IPS DF 19.7 (cell line): ENCODE results near the gene TRIM71.
"Not testable (repeated sequence)": the region's sequence is repeated elsewhere in the genome, so short reads cannot be mapped to it uniquely, and the experiment has no call there.

Experiments used
- DNase-seq: peaks from one replicate; pipeline ENCODE4 v3.0.0-alpha.2; 2013; ENCODE audit warnings: low read depth, low spot score

The TRIM71 gene

DNA sequence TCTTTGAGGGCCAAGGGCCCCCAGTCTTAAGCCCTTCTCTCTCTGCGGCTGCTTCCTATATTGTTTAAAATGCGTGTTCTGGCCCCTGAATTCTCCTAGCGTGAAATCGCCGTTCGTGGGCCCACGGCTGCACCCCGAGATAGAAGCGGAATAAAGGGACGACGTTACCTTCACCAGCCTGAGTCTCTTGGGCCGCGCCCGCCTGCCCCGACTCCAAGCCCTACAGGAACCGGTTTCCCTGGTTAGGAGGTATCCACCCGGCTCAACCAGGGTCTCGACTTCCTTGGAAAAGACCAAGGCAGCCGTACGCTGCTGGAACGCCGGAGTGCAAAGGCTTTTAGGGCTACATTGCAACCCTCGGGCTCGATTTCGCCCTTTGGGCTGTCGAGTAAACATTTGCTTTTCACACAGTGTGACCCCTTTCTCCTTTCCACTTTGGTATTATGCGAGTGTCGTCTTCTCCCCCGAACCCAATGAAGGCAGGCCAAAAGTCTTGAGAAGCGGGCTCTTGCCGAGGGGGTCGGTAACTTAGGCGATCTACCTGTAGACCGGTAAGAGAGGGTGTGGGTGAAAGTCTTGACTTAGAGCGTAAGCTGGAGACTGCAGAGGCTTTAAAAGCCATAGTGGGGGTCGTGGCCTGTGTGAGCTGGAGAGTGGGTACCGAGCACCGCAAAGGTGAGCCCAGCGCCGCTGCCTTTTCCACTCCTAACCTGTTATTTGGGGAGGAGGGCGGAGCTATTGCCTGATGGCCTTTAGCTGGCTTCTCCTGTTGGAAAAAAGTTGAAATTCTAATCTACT is 2.0 kb downstream of the TRIM71 start:
- DNase-seq: no peak

DNA sequence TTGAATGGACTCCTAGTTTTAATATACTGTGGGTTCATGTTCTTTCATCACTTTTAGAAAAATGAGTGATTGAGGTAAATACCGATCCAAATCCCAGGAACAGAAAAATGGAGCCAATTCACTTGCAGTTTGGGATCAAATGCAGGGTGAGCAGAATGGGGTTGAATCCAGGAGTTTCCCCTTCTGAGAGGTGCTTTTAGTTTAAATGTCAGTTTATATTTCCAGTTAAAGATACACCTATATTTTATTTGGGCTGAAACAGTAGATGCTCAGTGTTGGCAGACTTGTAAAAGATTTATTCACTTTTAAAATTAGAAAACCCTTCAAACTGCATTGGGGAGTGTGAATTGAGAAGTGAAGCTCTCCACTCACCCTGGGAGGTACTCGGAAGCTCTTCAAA is 2.6 kb downstream of the TRIM71 start:
- no peak for DNase-seq

DNA sequence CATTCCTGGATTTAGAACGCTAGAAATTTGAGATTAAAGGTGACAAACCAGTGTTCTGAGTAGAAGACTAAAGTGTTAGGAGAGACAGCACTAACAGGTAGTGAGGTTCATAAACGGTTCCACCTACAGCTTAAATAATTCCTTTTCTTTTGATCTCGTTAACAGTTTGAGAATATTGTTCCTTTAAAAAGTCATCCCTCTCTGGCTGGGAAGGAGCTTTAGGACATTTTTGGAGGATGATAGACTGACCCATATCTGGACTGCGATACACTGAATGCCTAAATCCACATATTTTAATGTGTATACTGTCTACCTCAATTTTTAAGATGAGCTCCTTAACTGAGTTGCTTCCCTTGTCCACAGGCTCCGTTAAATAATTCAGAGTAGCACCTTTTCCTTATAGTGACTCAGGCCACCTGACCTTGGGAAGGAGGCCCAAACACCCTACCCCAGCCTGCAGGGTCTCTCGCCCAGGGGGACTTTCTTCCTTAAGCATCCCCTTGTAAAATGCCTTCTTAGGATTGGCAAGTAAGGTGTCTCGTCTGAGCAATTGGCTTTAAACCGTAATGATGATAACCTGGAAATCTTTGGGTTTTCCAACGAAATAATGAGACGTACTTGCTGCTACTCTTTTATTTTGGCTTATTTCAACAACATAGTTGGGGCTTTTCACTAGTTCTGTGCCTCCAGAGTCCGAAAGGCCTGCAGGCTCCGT is 3.3 kb downstream of the TRIM71 start:
- no peak for DNase-seq

DNA sequence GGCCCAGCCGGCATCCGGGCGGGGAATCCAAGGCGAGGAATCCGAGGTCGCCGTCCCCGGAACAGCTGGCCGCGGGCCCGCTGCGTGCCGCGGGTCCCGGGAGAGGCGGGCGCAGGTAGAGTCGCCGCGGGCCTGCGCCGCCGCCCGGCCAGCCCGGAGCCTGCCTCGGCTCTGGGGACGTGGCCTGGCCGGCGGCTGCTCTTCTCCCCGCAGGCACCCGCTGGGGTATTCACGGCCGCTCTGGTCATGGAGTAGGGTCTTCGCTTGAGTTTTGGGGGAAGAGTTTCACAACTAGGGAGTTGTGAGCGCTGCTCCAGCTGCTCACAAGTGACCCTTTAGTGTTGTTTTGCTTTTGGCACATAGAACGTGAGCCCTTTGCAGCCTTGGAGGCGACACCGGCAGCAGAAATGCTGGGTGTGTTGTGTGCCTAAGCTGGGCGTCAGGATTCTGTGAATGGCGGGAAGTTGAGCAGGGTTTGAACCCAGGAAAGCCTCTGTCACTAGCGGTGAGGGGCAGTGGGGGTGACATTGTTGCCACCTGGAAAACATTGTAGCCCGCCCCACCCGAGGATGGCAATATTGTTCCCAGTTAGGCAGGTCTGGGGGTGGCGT is 4.0 kb downstream of the TRIM71 start:
- no peak for DNase-seq

DNA sequence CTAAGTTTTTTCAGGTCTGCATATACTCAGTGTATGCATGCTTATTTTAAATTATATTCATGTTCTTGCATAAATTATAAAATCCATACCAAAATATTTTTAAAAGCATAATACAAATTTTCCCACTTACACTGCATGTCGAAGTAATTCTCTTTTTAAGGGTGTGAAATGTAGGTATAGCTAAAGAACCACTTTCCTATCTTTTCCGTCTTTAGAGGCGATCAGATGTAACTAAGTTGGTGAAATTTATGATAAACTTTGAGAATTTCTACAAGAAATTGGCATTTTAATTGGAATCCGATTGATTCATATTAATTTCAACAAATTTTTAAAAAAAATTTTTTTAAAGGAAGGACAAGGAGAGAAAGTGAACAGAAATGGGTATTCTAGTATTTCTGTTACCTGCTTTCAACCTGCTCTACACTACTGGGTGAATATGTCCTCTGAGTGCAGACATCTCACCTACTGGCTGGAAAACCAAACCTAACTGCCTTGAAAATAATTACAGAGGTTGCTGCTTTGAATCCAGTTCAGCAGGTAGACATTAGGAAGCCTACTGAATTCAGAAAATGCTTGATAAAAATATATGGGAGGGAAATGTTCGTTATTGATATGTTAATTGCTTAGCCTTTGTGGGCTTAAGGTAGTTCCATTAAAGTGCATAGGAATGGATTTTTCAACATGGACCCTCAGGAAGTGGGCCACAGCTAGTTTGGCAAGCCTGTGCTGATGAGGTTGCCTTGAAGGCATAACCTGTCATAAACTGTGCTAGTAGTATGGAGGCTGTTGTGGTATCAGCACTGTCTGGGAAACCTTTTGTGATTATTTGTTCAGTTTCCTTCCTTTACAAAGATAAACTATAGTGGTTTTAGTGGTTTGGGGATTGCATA is 5.1 kb downstream of the TRIM71 start:
- DNase-seq: no peak

DNA sequence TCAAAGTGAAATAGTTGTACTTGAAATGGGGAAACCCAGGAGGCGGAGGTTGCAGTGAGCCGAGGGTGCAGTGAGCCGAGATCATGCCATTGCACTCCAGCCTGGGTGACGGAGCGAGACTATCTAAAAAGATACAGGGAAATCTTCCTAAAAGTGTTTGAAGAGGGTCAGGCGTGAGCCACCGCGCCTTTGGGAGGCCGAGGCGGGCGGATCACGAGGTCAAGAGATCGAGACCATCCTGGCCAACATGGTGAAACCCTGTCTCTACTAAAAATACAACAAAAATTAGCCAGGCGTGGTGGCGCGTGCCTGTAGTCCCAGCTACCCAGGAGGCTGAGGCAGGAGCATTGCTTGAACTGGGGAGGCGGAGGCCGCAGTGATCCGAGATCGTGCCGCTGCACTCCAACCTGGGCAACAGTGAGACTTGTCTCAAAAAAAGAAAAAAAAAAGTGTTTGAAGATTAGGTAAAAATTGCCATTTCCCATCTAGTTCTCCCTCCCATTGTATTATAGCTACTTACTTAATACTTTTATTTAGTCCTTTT is 5.9 kb downstream of the TRIM71 start:
- not testable (repeated sequence) for DNase-seq

DNA sequence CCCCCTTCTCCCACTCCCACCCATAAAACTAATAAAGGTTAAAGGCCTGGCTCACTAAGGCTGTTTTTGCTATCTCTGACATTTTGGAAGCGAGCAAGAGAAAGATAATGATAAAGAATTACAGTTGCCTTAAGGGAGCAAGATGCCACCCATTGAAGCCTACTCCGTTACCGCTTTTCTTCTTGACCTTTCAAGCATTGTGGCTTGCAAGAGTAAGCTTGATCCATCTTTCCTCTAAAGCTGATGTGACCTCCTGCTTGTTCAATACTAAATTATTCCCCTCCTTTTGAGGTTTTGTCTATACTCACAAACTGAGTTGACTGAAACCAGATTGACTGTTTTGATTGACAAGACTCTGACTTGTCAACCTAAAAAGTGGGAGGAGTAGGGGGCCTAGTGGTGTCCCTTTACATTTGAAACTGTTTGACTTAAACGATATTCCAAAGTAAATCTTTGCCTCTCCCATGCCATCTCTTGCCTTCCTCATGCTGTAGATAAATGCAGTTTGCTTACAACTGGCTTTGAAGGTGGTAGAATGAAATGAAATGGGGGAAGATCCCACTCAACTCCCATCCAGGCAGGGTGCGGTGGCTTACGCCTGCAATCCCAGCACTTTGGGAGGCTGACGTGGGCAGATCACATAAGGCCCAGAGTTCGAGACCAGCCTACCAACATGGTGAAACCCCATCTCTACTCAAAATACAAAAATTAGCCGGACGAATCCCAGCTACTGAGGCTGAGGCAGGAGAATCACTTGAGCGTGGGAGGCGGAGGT is 8.0 kb downstream of the TRIM71 start:
- no peak for DNase-seq

DNA sequence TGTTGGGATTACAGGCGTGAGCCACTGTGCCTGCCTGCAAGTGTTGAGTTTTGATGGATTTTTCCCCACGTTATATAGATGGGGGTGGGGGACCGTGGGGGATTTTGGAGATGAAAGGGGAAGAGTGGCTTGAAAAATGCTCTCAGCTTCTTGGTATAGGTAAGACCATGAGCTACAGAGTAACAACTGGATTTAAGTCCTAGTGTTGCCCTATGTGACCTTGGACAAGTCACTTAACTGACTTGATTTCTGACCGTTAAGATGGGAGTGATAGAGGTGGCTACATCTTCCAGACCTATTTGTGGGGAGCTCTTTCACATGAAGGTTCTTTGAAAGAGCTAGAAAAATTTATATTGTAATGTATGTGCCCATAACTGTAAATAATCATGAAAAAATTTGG is 13.3 kb downstream of the TRIM71 start:
- DNase-seq: no peak

DNA sequence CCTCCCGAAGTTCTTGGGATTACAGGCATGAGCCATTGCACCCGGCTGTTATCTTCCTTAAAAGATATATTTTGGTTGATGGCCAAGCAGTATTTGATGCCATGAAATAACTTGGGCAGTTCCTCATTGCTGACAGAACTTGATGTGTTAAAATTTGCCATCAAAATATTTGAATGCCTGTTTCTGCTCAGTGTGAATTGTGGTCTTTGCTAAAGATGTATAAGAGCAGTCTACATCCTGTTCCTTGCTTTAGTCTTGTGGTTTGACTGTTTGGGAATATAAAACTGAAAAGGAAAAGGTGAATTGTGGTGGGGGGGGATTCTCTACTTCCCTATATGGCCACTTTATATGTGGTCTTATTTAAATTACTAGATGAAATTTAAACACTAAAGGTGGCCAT is 14.0 kb downstream of the TRIM71 start:
- no peak for DNase-seq

DNA sequence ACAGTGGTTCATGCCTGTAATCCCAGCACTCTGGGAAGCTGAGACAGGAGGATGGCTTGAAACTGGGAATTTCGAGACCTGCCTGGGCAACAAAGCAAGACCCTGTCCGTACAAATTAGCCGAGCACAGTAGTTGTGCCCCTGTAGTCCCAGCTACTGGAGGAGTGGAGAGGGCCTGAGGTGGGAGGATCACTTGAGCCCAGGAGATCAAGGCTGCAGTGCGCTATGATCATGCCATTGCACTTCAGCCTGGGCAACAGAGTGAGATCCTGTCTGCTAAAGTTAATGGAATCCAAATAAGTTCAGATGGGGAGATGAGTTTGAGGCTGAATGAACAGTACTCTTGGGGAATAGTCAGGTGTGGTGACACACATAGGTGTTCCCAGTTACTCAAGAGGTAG is 14.4 kb downstream of the TRIM71 start:
- DNase-seq: no peak

DNA sequence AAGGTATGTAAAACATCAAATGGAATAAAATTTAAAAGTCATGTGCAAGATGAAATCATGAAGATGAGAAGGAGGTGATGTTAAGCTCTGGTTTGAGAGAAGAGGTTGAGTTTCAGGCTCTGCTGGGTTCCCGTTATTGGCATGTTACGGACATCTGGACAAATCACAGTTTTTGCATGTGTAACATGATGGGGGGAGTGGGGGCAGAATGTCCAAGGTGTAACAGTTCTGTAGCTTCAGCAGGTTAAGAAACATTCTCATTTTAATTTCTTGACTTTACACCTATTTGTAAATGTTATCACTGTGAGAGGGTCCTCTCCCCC is 17.2 kb downstream of the TRIM71 start:
- no peak for DNase-seq

DNA sequence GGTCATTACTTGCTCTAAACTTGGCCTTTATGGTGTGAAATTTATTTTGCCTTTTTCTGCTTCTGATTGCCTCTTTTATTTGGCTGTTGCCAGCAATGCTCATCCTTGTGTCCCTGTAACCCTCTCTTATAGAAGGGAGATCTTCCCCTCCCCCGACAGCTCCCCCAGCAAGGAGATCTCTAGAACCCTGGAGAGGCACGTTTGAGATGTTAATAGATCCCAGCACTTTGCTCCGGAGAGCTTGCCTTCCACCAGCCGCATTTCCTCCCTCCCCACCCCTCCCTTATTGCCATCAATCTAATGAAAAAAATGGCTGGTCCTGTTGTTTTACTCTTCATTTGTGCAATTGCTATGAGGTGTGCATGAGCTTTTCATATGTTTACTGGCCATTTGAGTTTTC is 18.2 kb downstream of the TRIM71 start:
- DNase-seq: peak; percentile 89

DNA sequence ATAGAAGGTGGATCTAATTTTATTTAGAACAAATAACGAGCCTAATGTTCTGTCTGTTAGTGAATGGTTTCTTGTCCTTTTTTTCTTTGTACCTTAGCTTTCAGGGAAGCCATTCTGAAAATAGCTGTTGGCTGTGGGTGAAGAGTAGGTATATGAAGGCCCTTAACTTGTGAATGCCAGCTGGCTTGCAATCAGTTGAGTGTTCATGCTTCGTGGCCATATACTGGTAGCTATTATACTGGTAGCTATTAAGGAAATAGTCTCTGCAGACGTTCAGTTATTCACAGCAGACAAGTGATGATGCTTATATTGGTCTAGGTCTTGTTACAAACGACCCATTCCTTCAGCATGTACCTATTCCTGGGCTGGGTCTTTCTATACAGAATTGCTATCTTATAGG is 18.8 kb downstream of the TRIM71 start:
- no peak for DNase-seq

DNA sequence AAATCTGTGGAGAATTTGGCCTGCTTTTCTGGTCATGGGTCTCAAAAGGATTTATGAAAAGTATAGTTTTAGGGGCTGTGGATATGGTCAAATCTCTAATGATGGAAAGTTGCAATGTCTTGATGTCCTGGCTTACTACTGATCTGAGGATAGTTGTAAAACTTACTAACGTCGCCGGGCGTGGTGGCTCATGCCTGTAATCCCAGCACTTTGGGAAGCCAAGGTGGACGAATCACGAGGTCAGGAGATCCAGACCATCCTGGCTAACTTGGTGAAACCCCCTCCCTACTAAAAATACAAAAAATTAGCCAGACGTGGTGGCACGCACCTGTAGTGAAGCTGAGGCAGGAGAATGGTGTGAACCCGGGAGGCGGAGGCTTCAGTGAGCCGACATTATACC is 19.6 kb downstream of the TRIM71 start:
- no peak for DNase-seq

DNA sequence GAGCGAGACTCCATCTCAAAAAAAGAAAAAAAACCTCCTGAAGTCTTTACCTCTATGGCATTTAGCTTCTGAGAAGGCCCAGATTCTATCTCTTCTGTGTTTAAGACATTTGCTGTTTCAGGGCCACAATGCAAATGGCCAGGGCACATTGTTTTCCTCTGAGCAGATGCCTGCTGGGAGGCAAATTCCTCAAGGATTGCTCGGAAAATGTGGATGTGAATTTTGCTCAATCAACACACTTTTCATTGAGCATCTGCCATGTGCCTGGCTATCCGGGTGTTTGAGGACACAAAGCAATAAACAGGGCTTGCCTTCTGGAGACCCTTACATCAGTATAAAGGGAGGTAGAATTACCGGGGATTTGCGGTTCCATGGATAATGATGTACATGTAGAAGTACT is 20.0 kb downstream of the TRIM71 start:
- no peak for DNase-seq

DNA sequence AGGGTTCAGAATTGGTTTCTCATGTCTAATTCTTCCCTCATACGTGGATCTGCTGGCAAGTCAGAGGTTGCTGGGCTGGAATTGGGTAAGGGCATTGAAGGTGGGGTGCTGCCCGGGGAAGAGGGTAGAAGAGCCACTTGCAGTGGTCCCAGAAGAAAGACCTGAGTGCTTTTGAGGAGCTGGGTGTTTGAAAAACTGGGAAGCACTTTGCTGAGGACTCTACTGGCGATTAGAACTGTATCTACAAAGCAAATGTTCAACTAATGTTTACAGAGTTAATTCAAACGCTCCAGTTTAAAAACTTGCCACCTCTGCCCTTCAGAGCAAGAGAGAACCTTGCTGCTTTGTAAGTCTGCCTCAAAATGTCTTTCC is 21.9 kb downstream of the TRIM71 start:
- DNase-seq: no peak

DNA sequence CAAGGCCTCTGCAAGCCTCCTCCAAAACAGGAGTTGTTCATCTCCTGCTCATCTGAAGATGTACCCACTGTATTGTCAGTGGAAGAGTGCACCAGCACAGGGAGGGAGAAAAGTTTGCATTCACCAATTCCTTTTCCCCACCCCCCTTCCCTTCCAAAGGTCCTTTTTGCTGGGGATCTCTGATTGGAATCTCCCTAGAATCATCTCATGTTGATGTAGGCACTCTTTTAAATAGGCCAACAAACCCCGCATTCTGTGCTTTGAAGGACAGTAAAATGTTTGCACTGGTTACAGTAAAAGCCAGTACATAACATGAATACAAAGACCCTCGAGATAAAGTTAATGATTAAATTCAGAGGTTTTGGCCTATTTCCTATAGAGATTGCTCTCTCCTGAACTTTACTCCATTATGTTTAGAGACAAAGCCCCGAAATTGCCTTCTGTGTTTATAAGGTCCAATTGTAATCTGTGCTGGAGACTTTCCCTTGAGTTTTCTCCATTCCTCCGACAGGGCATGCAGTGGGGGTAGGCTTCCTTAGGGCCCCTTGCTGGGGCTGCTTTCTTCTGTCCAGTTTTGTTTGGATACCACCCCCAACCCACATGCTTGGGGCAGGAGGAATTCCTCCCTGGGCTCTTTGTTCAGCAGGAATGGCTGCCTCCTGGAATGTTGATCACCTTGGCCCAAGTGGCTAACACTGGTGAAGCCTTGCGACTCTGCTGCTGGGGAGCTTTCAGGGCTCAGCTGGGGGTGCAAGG is 22.5 kb downstream of the TRIM71 start:
- peak; percentile 75 for DNase-seq

DNA sequence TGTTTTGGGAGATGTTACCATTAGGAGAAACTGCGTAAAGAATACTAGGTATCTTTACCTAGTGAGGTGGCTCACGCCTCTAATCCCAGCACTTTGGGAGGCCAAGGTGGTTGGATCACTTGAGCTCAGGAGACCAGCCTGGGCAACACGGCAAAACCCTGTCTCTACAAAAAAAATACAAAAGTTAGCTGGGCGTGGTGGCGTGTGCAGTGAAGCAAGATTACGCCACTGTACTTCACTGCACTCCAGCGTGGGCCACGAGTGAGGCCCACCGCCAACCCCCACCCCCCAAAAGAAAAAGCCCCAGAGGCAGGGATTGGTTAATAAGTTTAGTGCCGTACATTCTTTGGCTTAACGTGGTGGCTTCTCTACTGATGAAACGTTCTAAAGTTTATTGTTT is 23.5 kb downstream of the TRIM71 start:
- no peak for DNase-seq

DNA sequence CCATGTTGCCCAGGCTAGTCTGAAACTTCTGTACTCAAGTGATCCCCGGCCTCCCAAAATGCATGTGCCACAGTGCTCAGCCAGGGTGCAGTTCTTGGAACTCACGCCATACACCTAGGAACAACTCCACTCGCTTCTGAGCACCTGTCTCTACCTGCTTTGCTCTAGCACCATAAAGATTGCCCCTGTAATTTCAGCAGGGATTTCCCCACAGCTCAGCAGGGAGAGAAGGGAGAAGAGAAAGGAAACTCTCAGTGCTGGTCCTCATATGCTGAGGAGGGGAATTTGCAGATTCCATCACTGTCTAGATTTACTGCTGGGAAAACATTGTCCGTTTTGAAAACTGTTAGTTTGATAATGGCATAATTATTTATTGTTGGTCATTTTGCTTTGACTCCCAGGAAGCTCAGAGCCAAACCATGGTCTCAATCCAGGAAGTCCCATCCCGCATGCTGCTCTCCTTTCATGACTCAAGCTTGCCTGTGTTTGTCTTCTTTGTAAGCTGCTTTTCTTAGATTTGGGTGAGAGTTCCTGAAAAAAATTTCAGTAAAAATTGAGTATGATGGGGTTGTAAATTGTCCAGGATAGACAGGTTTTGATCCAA is 24.2 kb downstream of the TRIM71 start:
- DNase-seq: no peak

DNA sequence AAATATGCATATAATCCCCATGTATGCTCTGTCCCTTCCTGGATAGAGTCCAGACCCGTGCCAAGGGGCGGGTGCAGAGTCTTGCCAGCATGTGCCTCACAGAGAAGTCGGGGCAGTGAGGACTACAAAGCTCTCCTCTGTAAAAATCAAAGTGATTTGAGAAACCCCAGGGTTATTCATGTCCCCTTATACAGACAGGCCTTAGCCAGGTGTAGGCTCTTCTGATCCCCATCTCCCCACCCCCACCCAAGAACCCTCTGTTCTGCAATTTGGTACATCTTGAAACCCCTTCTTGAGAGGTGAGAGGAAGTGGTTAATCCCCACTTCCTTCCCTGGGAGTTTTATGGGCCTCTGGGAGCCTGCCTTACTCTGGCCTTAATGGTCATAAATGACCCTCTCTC is 24.7 kb downstream of the TRIM71 start:
- no peak for DNase-seq
